SH-SY5Y (cell line): Measurements from ENCODE around the gene KIF13A.

Source experiments
- GATA2 ChIP-seq: IDR thresholded peaks from 2 replicates; pipeline ENCODE4 v1.6.1; 2011; ENCODE audit warnings: mild to moderate bottlenecking, low read depth, low read length
- GATA3 ChIP-seq: IDR thresholded peaks from 2 replicates; pipeline ENCODE4 v1.6.1; 2011; ENCODE audit warnings: low read depth, mild to moderate bottlenecking, low read length, moderate library complexity

DNA sequence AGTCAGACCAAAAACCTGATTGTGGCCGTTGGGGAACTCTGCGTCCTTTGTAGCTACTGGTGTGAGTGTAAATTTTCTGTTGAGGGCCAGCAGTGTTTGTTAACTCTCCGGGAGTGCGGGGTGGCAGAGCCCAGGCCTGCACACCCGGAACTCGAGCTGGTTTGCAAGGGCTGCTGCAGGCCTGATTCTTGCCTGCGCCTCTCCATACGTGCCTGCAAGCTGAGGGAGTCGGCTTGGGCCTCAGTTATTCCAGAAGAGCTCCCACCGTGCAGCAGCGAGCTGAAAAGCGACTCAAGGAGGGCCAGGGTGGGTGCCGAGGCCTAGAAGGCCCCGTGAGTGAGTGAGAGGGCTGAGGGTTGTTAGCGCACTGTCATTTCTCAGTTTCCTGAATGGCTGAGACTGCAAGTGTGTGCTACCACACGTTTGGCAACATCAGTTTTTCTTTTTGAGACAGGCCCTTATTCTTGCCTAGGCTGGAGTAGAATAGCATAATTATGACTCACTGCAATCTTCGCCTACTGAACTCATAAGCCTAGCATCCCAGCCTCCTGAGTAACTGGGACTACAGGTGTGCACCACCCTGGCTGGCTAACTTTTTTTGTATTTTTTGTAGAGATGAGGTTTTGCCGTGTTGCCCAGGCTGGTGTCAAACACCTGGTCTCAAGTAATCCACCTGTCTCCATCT, 33.9 kb upstream of the KIF13A start:
- no peak for TF ChIP-seq GATA2
- no peak for TF ChIP-seq GATA3
